HG03139 (cell line): ENCODE data around the gene RIPK4.

Experiments used
- ATAC-seq: cut with Tn5 transposase; IDR thresholded peaks from one replicate; pipeline ENCODE4 v1.9.1; 2021; ENCODE audit not compliant: unreplicated experiment

RIPK4 gene

GRCh38 chr21:41770901-41771624 is 4.2 kb upstream of the RIPK4 start:
- ATAC-seq, result no peak

- no peak for ATAC-seq
These were observed 3.1 kb upstream of the RIPK4 start for GRCh38 chr21:41769933-41770332.

GRCh38 chr21:41769521-41769920 is 2.7 kb upstream of the RIPK4 start:
- ATAC-seq, result no peak

- no peak for ATAC-seq
These were observed 2.3 kb upstream of the RIPK4 start for GRCh38 chr21:41769111-41769510.

GRCh38 chr21:41768437-41769042 is 1.7 kb upstream of the RIPK4 start:
- no peak for ATAC-seq

GRCh38 chr21:41767606-41768436 is 969 bp upstream of the RIPK4 start:
- no peak for ATAC-seq

- ATAC-seq, result no peak
These were observed 624 bp downstream of the RIPK4 start for GRCh38 chr21:41765973-41766882.

- no peak for ATAC-seq
These were observed 1.4 kb downstream of the RIPK4 start for GRCh38 chr21:41765420-41765821.

- ATAC-seq, result no peak
These were observed 2.1 kb downstream of the RIPK4 start for GRCh38 chr21:41764558-41765419.

GRCh38 chr21:41763996-41764395 is 2.9 kb downstream of the RIPK4 start:
- ATAC-seq, result no peak

GRCh38 chr21:41763398-41763931 is 3.4 kb downstream of the RIPK4 start:
- ATAC-seq, result no peak

GRCh38 chr21:41762753-41763152 is 4.1 kb downstream of the RIPK4 start:
- ATAC-seq, result no peak

GRCh38 chr21:41761934-41762635 is 4.8 kb downstream of the RIPK4 start:
- ATAC-seq, result no peak

- ATAC-seq, result no peak
These were observed 5.5 kb downstream of the RIPK4 start for GRCh38 chr21:41761211-41761933.

GRCh38 chr21:41760411-41760810 is 6.4 kb downstream of the RIPK4 start:
- no peak for ATAC-seq

GRCh38 chr21:41759926-41760325 is 6.9 kb downstream of the RIPK4 start:
- ATAC-seq, result no peak

GRCh38 chr21:41759214-41759840 is 7.5 kb downstream of the RIPK4 start:
- ATAC-seq, result no peak

- no peak for ATAC-seq
These were observed 8.3 kb downstream of the RIPK4 start for GRCh38 chr21:41758550-41758949.
